BE2C (cell line): ENCODE results near the gene PITRM1.

Experiments
- DNase-seq: peaks from one replicate; pipeline ENCODE4 v3.0.0-alpha.2; 2020
- H3K27me3 ChIP-seq: fragments of 250-450 bp; sonication (Bioruptor Pico); 2 replicates; pipeline ENCODE4 v1.5.1; 2020; ENCODE audit warnings: mild to moderate bottlenecking
- H3K36me3 ChIP-seq: fragments of 250-450 bp; sonication (Bioruptor Pico); 2 replicates; pipeline ENCODE4 v1.5.1; 2020; ENCODE audit warnings: mild to moderate bottlenecking
- H3K4me1 ChIP-seq: fragments of 250-450 bp; sonication (Bioruptor Pico); 2 replicates; pipeline ENCODE4 v1.5.1; 2020
- H3K4me3 ChIP-seq: 2 replicates; pipeline ENCODE4 v1.5.1; 2011; ENCODE audit warnings: low read depth, low read length
- H3K9me3 ChIP-seq: fragments of 250-450 bp; sonication (Bioruptor Pico); 2 replicates; pipeline ENCODE4 v1.5.1; 2020
- CTCF ChIP-seq: IDR thresholded peaks from 2 replicates; pipeline ENCODE4 v1.5.1; 2012; ENCODE audit warnings: mild to moderate bottlenecking, low read depth, low read length

PITRM1 gene

DNA sequence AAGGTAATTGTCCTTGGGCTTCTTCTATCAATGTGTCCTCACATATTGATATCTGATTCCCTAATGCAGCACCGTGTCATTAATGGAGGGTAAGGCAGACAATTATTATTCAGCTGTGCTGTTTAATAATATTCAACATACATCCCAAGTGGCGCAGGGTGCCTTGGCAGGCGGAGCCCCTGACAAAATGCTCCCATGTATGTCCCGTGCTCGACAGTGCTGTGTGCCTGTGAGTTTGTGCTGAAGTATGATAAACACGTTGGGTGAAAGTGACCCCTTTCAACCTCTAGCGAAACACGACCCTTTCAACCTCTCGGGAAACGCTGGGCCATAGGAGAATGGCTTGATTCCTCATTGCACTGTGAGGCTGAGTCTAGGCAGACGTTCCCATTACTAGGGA, 73.9 kb downstream of the PITRM1 start:
- H3K36me3 ChIP-seq = no peaks in the 10 kb centered on the region
- TF ChIP-seq CTCF = no peak
- no peaks in the 10 kb centered on the region for H3K27me3 ChIP-seq

DNA sequence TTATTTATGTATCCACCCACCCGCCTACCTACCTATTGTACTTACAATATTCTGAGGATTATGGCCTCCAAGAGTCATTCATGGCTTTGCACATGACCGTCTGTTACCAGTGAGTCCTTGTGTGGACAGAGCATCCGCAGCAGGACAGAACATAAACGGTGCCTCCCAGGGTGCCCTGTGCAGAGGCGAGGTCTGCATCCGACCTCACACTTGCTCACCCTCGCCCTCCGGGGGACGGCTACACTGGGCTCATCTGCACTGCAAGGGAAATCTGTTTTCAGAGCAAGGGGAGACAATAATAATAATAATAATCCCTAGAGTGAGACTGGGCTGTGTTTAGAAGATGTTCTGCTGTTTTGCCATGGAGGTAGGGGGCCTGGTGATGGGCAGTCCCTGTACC, 75.4 kb downstream of the PITRM1 start:
- H3K4me3 ChIP-seq = no peak overlapping the region
- H3K27me3 ChIP-seq = no peaks in the 10 kb centered on the region
- H3K4me1 ChIP-seq = no peaks in the 10 kb centered on the region
- H3K36me3 ChIP-seq = no peaks in the 10 kb centered on the region
- DNase-seq = no peak
- no peaks in the 10 kb centered on the region for H3K9me3 ChIP-seq
- TF ChIP-seq CTCF = no peak

More for the DNA sequence above, 73.9 kb downstream of the PITRM1 start:
- Histone ChIP-seq H3K4me1 (no peaks in the 10 kb centered on the region), H3K9me3 (no peaks in the 10 kb centered on the region), H3K4me3 (no peak overlapping the region)
- no peak for DNase-seq

DNA sequence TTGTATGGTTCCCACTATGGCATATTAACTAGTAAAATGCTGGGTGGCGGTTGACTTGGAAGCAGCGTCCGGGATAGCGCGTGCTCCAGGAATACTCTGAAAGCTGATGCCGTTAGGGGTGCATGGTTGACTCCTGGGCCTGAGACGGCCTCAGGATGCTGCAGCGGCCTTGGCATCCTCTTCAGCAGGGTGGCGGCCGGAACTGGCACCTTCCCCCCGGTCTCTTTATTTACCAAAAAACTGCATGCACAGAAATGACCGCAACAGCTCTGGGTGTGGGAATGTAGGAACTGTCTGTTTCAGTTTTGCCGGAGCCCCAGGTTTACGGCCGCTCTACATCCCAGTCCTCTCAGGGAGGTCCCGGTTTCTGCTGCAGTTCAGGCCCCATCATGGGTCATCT, 76.4 kb downstream of the PITRM1 start:
- no peak overlapping the region for H3K4me3 ChIP-seq
- no peaks in the 10 kb centered on the region for H3K4me1 ChIP-seq
- no peak for TF ChIP-seq CTCF
- DNase-seq = no peak
- no peaks in the 10 kb centered on the region for H3K27me3 ChIP-seq
- H3K36me3 ChIP-seq = no peaks in the 10 kb centered on the region
- no peaks in the 10 kb centered on the region for H3K9me3 ChIP-seq

GRCh38 chr10:3095373-3096139, 77.0 kb downstream of the PITRM1 start:
- Histone ChIP-seq H3K4me1 (no peaks in the 10 kb centered on the region), H3K36me3 (no peaks in the 10 kb centered on the region), H3K27me3 (no peaks in the 10 kb centered on the region), H3K4me3 (no peak overlapping the region), H3K9me3 (no peaks in the 10 kb centered on the region)
- DNase-seq = no peak
- no peak for TF ChIP-seq CTCF

GRCh38 chr10:3094609-3095036, 78.0 kb downstream of the PITRM1 start:
- H3K36me3 ChIP-seq = no peaks in the 10 kb centered on the region
- TF ChIP-seq CTCF = no peak
- no peak for DNase-seq
- no peaks in the 10 kb centered on the region for H3K9me3 ChIP-seq
- no peaks in the 10 kb centered on the region for H3K4me1 ChIP-seq
- H3K27me3 ChIP-seq = no peaks in the 10 kb centered on the region
- no peak overlapping the region for H3K4me3 ChIP-seq

DNA sequence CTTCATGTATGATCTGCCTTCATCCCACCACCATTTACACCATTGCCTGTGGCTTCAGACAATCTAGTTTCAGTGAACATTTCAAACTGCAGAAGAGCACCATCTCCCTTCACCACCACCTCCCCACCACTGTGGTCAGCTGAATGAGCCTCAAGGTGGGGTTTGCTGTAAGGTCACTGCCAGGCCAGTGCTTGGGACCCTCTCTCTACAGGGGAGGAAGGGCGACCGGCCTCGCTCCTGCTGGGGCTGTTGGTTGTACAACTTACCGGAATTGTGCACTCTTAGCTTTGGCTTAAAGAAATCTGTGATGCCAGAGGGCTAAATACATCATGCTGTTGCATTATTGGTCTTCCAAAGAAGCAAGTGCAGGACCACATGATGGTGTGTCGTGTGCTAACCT, 78.6 kb downstream of the PITRM1 start:
- TF ChIP-seq CTCF = no peak
- no peaks in the 10 kb centered on the region for H3K27me3 ChIP-seq
- H3K4me1 ChIP-seq = no peaks in the 10 kb centered on the region
- no peaks in the 10 kb centered on the region for H3K9me3 ChIP-seq
- no peak for DNase-seq
- H3K36me3 ChIP-seq = no peaks in the 10 kb centered on the region
- H3K4me3 ChIP-seq = no peak overlapping the region
